K562 (cell line): ENCODE results near the gene INCA1. TPM values are rescaled to one million over a fixed set of nuclear protein-coding genes. Genes with fewer than 3 reads are reported as not detected.

Source experiments
- BRCA1 ChIP-seq, 2 experiments: fragments of 450-650 bp in 1 of 2; sonication (generic) in 1 of 2; formaldehyde crosslinking in 1 of 2; IDR thresholded peaks; 2 replicates each; pipeline versions ENCODE4 v1.5.0 to v1.6.1; 2017 to 2020; ENCODE audit warnings: mild to moderate bottlenecking in 1 of 2, missing genetic modification reagents in 1 of 2
- C11orf30 ChIP-seq: fragments of 450-650 bp; IDR thresholded peaks from 2 replicates; pipeline ENCODE4 v1.6.1; 2016; ENCODE audit warnings: low read depth, mild to moderate bottlenecking
- CHAMP1 ChIP-seq: fragments of 450-650 bp; IDR thresholded peaks from 2 replicates; pipeline ENCODE4 v1.6.1; 2016; ENCODE audit warnings: mild to moderate bottlenecking
- CREB1 ChIP-seq, 2 experiments: sonication (generic) in 1 of 2; formaldehyde crosslinking in 1 of 2; IDR thresholded peaks; 2 replicates each; pipeline versions ENCODE4 v1.6.1 to v1.8.0; 2012 to 2022; ENCODE audit warnings: inconsistent platforms in 1 of 2, mild to moderate bottlenecking in 1 of 2, missing genetic modification reagents in 1 of 2, moderate library complexity in 1 of 2
- ESRRA ChIP-seq: fragments of 450-650 bp; IDR thresholded peaks from 2 replicates; pipeline ENCODE4 v1.6.1; 2014; ENCODE audit warnings: low read depth, mild to moderate bottlenecking, moderate library complexity, borderline replicate concordance
- ILF3 ChIP-seq: fragments of 450-650 bp; IDR thresholded peaks from 2 replicates; pipeline ENCODE4 v1.6.1; 2018; ENCODE audit warnings: antibody characterized with exemption, mild to moderate bottlenecking, moderate library complexity, borderline replicate concordance
- KLF6 ChIP-seq: fragments of 250-450 bp; sonication (Bioruptor Pico); IDR thresholded peaks from 2 replicates; pipeline ENCODE4 v1.4.0; 2020; ENCODE audit warnings: mild to moderate bottlenecking, moderate library complexity, borderline replicate concordance
- NFIX ChIP-seq: fragments of 250-450 bp; sonication (Bioruptor Pico); IDR thresholded peaks from 2 replicates; pipeline ENCODE4 v1.4.0; 2020; ENCODE audit warnings: low read depth, mild to moderate bottlenecking, moderate library complexity
- PRDM10 ChIP-seq: fragments of 450-650 bp; IDR thresholded peaks from 2 replicates; pipeline ENCODE4 v1.6.1; 2018; ENCODE audit not compliant: partially characterized antibody
- TBP ChIP-seq: optimal IDR thresholded peaks from 2 replicates; pipeline ENCODE3; 2011; ENCODE audit warnings: low read depth, low read length, improper control_type of control experiment
- TRIM28 ChIP-seq: fragments of 450-650 bp; IDR thresholded peaks from 2 replicates; pipeline ENCODE4 v1.6.1; 2017
- ZBTB2 ChIP-seq: fragments of 450-650 bp; IDR thresholded peaks from 2 replicates; pipeline ENCODE4 v1.6.1; 2016; ENCODE audit warnings: antibody characterized with exemption
- ZBTB49 ChIP-seq: sonication (generic); formaldehyde crosslinking; IDR thresholded peaks from 2 replicates; pipeline ENCODE4 v1.8.0; 2022; ENCODE audit warnings: missing genetic modification reagents, mild to moderate bottlenecking, borderline replicate concordance
- ZNF134 ChIP-seq: fragments of 250-450 bp; sonication (Bioruptor Pico); conservative IDR thresholded peaks from 2 replicates; pipeline ENCODE4 v1.4.0; 2020
- ZNF263 ChIP-seq: sonication (generic); formaldehyde crosslinking; IDR thresholded peaks from 2 replicates; pipeline ENCODE4 v1.8.0; 2022; ENCODE audit warnings: mild to moderate bottlenecking, missing genetic modification reagents, borderline replicate concordance
- ZNF316 ChIP-seq: fragments of 450-650 bp; IDR thresholded peaks from 2 replicates; pipeline ENCODE4 v1.6.1; 2016
- polyA plus RNA-seq, 8 experiments: library from polyadenylated mRNA; depleted of rRNA in 4 of 8; stranded (reverse) in 5 of 8; unstranded in 3 of 8; fragments of >200 nt; fragmentation: Nextera tagmentation in 2 of 8; fragmentation: Illumina TruSeq in 1 of 8; extraction: Ambion mirVana in 2 of 8; extraction: Trizol in 1 of 8; gene quantifications; 2 replicates each; pipeline versions ENCODE4 v1.2.1 to v1.2.3, GENCODE V29; 2011 to 2014; ENCODE audit warnings: inconsistent platforms in 1 of 8, missing spikeins in 1 of 8
- total RNA-seq, 7 experiments: library from RNA; depleted of rRNA in 6 of 7; stranded (reverse); fragments of >200 nt in 6 of 7; fragmentation: Illumina TruSeq in 2 of 7; extraction: Trizol in 2 of 7; gene quantifications; 2 replicates each; pipeline versions ENCODE4 v1.2.1 to v1.2.3, GENCODE V29; 2011 to 2021; ENCODE audit warnings: low replicate concordance in 1 of 7

Gene INCA1
- total and polyA plus RNA-seq, 9 of the 15 experiments (the other 6 are each of a cell fraction or from before 2014, with no cell fraction given), result 0.08 to 0.50 (median 0.13) TPM; not detected in 4

GRCh38 chr17:4939796-4940554 lies 57.3 kb downstream of the INCA1 start, which contains the start of the genes RNF167 and SLC25A11 (continued):
- no peak for TF ChIP-seq ZNF263
- TF ChIP-seq CREB1 (IDR thresholded peaks at IDR 0.05), result no peak
- peak; percentile 14; the same call in 1 of the 2 replicates for TF ChIP-seq CREB1 (CRISPR knock-in tag; IDR thresholded peaks at IDR 0.05)
- peak; percentile 15 for TF ChIP-seq PRDM10
- no peak for TF ChIP-seq ILF3
- TF ChIP-seq ESRRA, result peak; percentile 96
- no peak for TF ChIP-seq KLF6 (CRISPR knock-in tag)
- no peak for TF ChIP-seq TBP
- TF ChIP-seq ZBTB2, result peak; percentile 64; the same call in 1 of the 2 replicates
- TF ChIP-seq C11orf30, result peak; percentile 69
- no peak for TF ChIP-seq NFIX (CRISPR knock-in tag)
- no peak for TF ChIP-seq ZBTB49 (CRISPR knock-in tag)
- no peak for TF ChIP-seq TRIM28
- TF ChIP-seq BRCA1 (IDR thresholded peaks at IDR 0.05), result no peak
- TF ChIP-seq BRCA1 (CRISPR knock-in tag; IDR thresholded peaks at IDR 0.05), result no peak
- 0 out of 2 replicates have a peak, but pooled peaks have one; percentile 32 for TF ChIP-seq ZNF134 (CRISPR knock-in tag)
- TF ChIP-seq CHAMP1, result no peak
- TF ChIP-seq ZNF316, result no peak
